SK-N-MC (cell line): ENCODE data around the gene CACNA1C.

ENCODE experiments used
- DNase-seq: peaks from one replicate; pipeline ENCODE4 v3.0.0-alpha.2; 2011; ENCODE audit warnings: low read depth, low spot score
- H3K27ac ChIP-seq: fragments of 200-600 bp; sonication (generic); 2 replicates; pipeline ENCODE4 v1.5.1; 2016; ENCODE audit warnings: mixed run types
- H3K36me3 ChIP-seq: fragments of 200-600 bp; sonication (generic); 2 replicates; pipeline ENCODE4 v1.6.1; 2017; ENCODE audit warnings: antibody characterized with exemption, low read length, mixed read lengths; ENCODE audit not compliant: insufficient read depth
- H3K4me3 ChIP-seq: fragments of 200-600 bp; sonication (generic); 2 replicates; pipeline ENCODE4 v1.5.1; 2016
- H3K9ac ChIP-seq: fragments of 200-600 bp; sonication (generic); 2 replicates; pipeline ENCODE4 v1.8.0; 2017; ENCODE audit warnings: mixed run types, mixed read lengths; ENCODE audit not compliant: insufficient read length
- H3K9me3 ChIP-seq: fragments of 200-600 bp; sonication (generic); 2 replicates; pipeline ENCODE4 v1.6.1; 2017; ENCODE audit warnings: low read depth, mild to moderate bottlenecking, antibody characterized with exemption, low read length, moderate library complexity, mixed read lengths
- EZH2 ChIP-seq: fragments of 200-600 bp; sonication (generic); IDR thresholded peaks from one replicate; pipeline ENCODE4 v1.6.1; 2017; ENCODE audit warnings: antibody characterized with exemption
- FOXP2 ChIP-seq: optimal IDR thresholded peaks from 2 replicates; pipeline ENCODE3; 2011; ENCODE audit warnings: mild to moderate bottlenecking, moderate library complexity; ENCODE audit not compliant: insufficient read depth; ENCODE audit errors: extremely low read length, control extremely low read depth
- POLR2AphosphoS5 ChIP-seq: IDR thresholded peaks from 2 replicates; pipeline ENCODE4 v1.6.1; 2012; ENCODE audit warnings: mild to moderate bottlenecking, low read depth, low read length, borderline replicate concordance

Gene CACNA1C

DNA sequence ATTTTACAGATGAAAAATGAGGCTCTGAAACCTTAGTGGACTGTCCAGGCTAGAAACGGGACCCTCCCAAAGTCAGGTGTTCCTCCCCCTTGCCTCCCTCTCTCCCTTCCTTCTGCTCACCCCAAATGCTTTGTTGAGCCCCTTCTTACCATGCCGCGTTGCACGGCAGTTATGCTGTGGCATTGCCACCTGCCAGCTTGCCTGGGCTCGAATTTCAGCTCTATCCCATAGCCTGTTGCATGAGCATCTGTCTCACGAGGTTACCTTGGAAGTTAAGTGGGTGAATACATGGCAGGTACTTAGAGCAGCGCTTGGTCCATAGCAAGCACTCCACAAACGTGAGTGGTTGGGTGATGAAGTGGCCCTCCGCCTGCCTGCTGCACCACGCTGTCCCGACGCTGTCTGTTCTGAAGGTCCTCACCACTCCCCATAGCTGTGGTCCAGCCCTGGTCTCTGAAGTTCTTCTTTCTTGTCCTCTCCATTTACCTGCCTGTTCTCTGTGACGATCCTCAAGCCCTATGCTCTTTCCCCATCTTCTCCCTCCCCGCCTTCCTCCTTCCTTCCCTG is 269.9 kb downstream of the CACNA1C start:
- Histone ChIP-seq H3K9ac (no peak overlapping the region), H3K27ac (no peak overlapping the region), H3K9me3 (no peaks in the 10 kb centered on the region), H3K36me3 (no peaks in the 10 kb centered on the region), H3K4me3 (no peak overlapping the region)
- TF ChIP-seq FOXP2 (no peak), EZH2 (no peak), POLR2AphosphoS5 (no peak)
- DNase-seq, result no peak

- H3K27ac ChIP-seq, result no peak overlapping the region
- H3K4me3 ChIP-seq, result no peak overlapping the region
- H3K9me3 ChIP-seq, result no peaks in the 10 kb centered on the region
- DNase-seq, result no peak
- no peak overlapping the region for H3K9ac ChIP-seq
- no peak for TF ChIP-seq FOXP2
- TF ChIP-seq POLR2AphosphoS5, result no peak
- no peak for TF ChIP-seq EZH2
- H3K36me3 ChIP-seq, result no peaks in the 10 kb centered on the region
These were observed 270.9 kb downstream of the CACNA1C start for GRCh38 chr12:2323532-2324255.

GRCh38 chr12:2324387-2324786 is 271.6 kb downstream of the CACNA1C start:
- no peak for TF ChIP-seq EZH2
- no peak for TF ChIP-seq POLR2AphosphoS5
- H3K4me3 ChIP-seq, result no peak overlapping the region
- H3K27ac ChIP-seq, result no peak overlapping the region
- no peaks in the 10 kb centered on the region for H3K36me3 ChIP-seq
- H3K9ac ChIP-seq, result no peak overlapping the region
- DNase-seq, result no peak
- H3K9me3 ChIP-seq, result no peaks in the 10 kb centered on the region

DNA sequence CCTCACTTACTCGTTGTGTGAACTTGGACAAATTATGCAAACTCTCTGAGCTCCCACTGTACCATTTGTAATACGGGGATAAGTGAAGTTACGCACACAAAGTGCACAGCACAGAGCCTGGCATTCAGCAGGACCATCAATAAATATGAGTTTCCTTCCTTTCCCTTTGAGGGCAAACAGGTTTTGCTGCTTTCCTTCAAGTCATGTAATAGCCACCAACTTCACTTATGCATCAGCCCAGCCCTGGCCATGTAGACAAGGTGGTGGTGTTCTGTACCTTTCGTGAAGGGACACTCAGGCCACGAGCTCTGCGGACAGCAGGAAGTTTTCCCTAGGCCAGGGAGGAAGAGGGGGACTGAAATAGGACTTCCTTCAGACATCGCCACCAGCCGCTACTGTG is 272.7 kb downstream of the CACNA1C start:
- no peak overlapping the region for H3K4me3 ChIP-seq
- no peak for DNase-seq
- H3K9me3 ChIP-seq, result no peaks in the 10 kb centered on the region
- TF ChIP-seq POLR2AphosphoS5 (no peak), EZH2 (no peak), FOXP2 (no peak)
- H3K36me3 ChIP-seq, result no peaks in the 10 kb centered on the region
- H3K9ac ChIP-seq, result no peak overlapping the region
- H3K27ac ChIP-seq, result no peak overlapping the region

GRCh38 chr12:2326470-2326869 is 273.7 kb downstream of the CACNA1C start:
- TF ChIP-seq FOXP2, result no peak
- no peak for TF ChIP-seq EZH2
- TF ChIP-seq POLR2AphosphoS5, result no peak
- H3K9me3 ChIP-seq, result no peaks in the 10 kb centered on the region
- H3K36me3 ChIP-seq, result no peaks in the 10 kb centered on the region
- H3K27ac ChIP-seq, result no peak overlapping the region
- H3K4me3 ChIP-seq, result no peak overlapping the region
- DNase-seq, result no peak
- no peak overlapping the region for H3K9ac ChIP-seq

- no peak overlapping the region for H3K9ac ChIP-seq
- no peak overlapping the region for H3K4me3 ChIP-seq
- TF ChIP-seq POLR2AphosphoS5 (no peak), FOXP2 (no peak), EZH2 (no peak)
- no peak overlapping the region for H3K27ac ChIP-seq
- no peak for DNase-seq
- no peaks in the 10 kb centered on the region for H3K9me3 ChIP-seq
- H3K36me3 ChIP-seq, result no peaks in the 10 kb centered on the region
These were observed 275.9 kb downstream of the CACNA1C start for GRCh38 chr12:2328661-2329060.

DNA sequence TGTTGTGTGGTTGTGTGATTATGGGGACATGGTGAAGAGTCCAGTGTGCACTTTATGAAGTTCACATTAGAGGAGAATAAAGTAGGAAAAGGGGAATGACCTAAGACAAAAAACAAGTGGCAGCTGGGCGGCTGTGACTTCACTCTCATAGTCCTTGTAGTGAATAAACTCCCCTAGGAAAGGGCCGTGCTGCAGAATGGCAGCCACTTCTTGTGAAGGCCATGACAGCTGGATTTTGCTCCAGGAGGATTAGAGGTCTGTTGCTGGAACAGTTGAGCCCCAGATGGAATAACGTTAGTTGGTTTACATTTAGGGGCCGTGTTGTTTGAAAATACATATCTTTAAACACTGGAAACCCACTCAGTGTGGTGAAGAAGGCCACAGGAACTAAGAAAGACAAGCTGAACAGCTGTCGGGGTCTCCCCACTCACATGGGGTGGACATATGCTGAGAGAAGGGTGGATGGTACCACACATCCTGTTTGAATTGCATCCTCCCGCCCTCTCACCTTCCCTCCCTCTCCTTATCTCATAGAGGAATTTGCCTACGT is 276.9 kb downstream of the CACNA1C start:
- DNase-seq, result no peak
- H3K36me3 ChIP-seq, result no peaks in the 10 kb centered on the region
- H3K4me3 ChIP-seq, result no peak overlapping the region
- TF ChIP-seq EZH2 (no peak), POLR2AphosphoS5 (no peak), FOXP2 (no peak)
- no peak overlapping the region for H3K27ac ChIP-seq
- no peaks in the 10 kb centered on the region for H3K9me3 ChIP-seq
- H3K9ac ChIP-seq, result no peak overlapping the region

GRCh38 chr12:2332236-2332635 is 279.4 kb downstream of the CACNA1C start:
- TF ChIP-seq FOXP2, result no peak
- TF ChIP-seq EZH2, result no peak
- no peak for TF ChIP-seq POLR2AphosphoS5
- DNase-seq, result no peak
- H3K9ac ChIP-seq, result no peak overlapping the region
- no peak overlapping the region for H3K4me3 ChIP-seq
- H3K27ac ChIP-seq, result no peak overlapping the region
- no peaks in the 10 kb centered on the region for H3K36me3 ChIP-seq
- no peaks in the 10 kb centered on the region for H3K9me3 ChIP-seq

- no peaks in the 10 kb centered on the region for H3K9me3 ChIP-seq
- no peak for TF ChIP-seq POLR2AphosphoS5
- TF ChIP-seq EZH2, result no peak
- TF ChIP-seq FOXP2, result no peak
- DNase-seq, result no peak
- no peaks in the 10 kb centered on the region for H3K36me3 ChIP-seq
- H3K27ac ChIP-seq, result no peak overlapping the region
- H3K9ac ChIP-seq, result no peak overlapping the region
- no peak overlapping the region for H3K4me3 ChIP-seq
These were observed 280.2 kb downstream of the CACNA1C start for GRCh38 chr12:2332947-2333346.
